Lung microvascular endothelial cell (primary cell): ENCODE results near the gene AK3. TPM values are rescaled to one million over a fixed set of nuclear protein-coding genes. Genes with fewer than 3 reads are reported as not detected.

Experiments
- DNase-seq, 2 donors: peaks; one replicate each; pipeline versions ENCODE4 v3.0.0 to v3.0.0-alpha.2; 2010; ENCODE audit warnings: low read depth in 2 of 2
- total RNA-seq: library from RNA; depleted of rRNA; stranded (reverse); fragments of >200 nt; gene quantifications from 2 replicates; pipeline ENCODE4 v1.2.1, GENCODE V29; 2014

Gene AK3
- total RNA-seq, 1 donor from 2014 or later: 43.7 TPM

DNA sequence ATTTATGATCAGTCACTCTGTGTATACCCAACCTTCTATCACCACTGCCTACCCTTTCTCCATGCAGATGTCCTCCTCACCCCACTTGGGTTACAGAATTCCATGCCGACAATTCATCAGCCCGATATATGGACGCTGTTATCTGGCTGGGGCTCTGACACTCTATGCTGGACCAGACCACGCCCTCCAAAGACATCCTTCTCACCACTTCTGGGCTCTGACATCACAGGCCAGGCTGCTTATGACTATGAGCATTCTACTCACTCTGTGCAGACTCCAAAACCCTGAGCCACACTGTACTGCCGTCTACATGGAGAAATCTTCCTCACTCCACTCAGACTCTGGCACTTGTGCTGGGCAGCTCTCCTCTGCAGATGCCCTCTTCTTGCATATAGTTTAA is 7.6 kb upstream of the AK3 start:
- DNase-seq: no peak

GRCh38 chr9:4746278-4747030 is 5.5 kb upstream of the AK3 start:
- DNase-seq: no peak

DNA sequence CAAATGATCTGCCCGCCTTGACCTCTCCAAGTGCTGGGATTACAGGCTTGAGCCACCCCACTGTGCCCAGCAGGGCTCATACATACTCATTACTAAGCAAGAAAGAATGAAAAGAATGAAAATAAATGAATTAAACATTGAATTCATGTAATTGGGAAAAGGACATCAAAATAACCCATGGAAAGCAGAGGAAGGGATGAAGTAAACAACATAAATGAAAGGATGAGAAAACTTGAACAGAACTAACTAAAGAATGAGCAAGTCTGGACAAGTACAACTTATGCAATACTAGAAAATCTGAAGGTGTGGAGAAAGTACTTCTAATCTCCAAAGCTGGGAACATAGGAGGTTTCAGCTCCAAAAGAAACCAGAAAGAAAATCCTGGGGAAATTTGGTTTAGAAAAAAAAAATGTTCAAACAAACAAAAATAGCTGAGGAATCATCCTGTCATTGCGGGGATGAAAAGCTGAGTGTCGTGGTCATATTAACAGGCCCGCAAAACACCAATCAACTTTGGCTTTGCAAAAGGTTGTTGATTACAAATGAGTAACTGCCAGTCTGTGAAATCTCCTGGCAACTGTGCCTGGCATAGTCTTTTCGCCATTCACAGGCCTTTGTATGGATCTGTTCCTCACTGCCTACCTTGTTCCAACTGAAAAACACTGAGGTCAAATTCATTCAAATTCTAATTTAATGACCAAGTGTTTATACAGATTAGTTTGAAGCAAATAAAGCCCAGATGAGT is 2.3 kb upstream of the AK3 start:
- no peak for DNase-seq

DNA sequence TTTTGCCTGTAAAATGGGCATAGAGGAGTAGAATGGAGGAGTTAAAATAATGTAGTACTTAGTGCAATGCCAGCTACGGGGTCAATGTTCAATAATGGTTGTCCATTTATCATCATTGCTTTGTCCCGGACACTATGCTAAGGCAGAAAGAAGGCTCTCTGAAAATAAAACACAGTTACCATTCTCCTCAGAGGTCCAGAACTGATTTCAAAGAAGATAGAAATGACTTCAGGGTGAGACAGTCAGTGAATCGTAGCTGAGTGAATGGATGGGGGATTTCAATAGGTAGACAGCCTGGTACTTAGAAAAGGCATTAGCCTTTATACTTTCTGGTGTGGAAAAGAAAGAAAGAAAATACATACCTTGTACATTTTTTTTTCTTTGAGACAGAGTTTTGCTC is 1.2 kb upstream of the AK3 start:
- no peak for DNase-seq

DNA sequence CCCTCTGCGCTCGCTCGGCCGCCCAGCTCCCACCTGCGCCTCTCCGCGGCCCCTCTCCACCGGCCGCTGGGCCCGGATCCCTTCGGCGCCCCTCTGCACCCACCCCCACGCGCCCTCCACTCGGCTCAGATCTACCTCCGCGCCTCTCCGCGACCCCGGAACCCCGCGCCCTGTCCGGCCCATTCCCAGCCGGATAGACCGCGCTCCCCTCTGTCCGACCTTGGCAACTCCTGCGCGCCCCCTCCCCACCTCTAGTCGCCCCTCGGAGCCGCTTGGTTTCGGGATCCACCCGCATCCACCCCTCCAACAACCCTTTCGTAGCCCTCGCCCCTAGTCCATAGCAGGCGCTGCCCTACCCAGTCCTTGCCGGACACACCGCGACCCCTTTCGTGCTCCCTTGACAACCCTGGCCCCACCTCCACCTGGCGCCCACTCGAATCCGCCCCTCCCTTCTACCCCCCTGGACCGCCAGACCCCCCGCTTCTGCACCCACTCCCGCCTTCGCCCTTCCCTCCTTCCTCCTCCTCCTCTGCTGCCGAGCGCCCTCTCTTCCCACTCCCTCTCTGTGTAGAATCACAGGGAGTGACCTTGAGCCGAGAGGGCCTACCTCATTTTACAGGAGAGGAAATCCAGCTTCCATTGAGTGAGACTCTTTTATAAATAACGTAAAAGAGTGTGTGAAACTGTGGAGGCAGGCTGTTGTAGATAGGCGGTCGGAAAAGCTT is 525 bp upstream of the AK3 start:
- DNase-seq: peak; percentile 9 to 27

GRCh38 chr9:4740388-4740637 is 689 bp downstream of the AK3 start:
- DNase-seq: no peak

GRCh38 chr9:4739587-4740387 is 1.2 kb downstream of the AK3 start:
- peak; percentile 15 to 38 for DNase-seq

- DNase-seq: no peak
Observed at GRCh38 chr9:4738866-4739586, 2.0 kb downstream of the AK3 start.

DNA sequence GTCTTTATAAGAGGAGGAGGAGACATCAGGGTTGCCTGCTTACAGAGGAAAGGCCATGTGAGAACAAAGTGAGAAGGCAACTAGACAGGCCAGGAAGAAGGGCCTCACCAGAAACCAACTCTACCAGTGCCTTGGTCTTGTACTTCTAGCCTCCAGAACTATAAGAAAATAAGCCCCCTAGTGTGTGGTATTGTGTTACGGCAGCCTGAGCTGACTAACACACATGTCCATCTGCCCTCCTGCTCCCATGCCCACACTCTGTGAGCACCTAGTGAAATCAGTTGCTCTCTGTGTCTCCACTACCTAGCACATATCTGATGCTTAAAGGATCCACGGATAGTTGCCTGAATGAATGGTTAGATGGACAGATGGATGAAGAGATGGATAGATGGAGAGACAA is 6.9 kb downstream of the AK3 start:
- DNase-seq: no peak

DNA sequence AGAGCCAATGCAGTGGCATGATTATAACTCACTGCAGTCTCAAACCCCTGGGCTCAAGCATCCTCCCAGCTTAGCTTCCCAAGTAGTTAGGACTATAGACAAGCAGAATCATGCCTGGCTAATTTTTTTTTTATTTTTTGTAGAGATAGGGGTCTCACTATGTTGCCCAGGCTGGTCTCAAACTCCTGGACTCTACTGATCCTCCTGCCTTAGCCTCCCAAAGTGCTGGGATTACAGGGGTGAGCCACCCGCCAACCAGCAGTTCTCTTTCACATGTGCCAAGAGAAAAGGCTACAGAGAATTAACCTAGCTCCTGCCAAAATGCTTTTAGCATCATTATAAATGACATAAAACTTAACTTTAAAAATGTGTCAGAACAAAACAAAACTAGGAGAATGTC is 8.1 kb downstream of the AK3 start:
- no peak for DNase-seq

- DNase-seq: no peak
Observed at GRCh38 chr9:4727593-4727992, 13.4 kb downstream of the AK3 start.

- DNase-seq: no peak
Observed at GRCh38 chr9:4725706-4726442, 15.1 kb downstream of the AK3 start.

DNA sequence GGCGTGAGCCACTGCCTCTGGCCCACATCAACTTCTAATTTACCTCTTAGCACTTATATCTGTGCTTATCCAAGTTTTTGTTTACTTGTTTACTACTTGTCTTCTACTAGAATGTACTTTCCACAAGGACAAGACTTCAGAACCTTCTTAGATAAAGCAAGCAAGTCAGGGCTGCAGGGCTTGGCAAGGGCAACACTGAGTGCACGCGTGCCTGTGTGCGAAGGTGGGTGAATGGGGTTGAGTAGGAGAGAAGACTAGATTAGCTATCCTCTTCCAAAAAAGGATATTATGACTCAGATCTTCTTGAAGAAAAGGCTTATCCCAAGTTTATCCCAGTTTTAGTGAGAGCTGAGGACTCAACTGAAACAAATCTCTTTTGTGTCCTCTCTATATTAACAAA is 19.3 kb downstream of the AK3 start:
- DNase-seq: no peak

- no peak for DNase-seq
Observed at GRCh38 chr9:4718911-4719310, 22.1 kb downstream of the AK3 start.

GRCh38 chr9:4717815-4718214 is 23.2 kb downstream of the AK3 start:
- DNase-seq: no peak

GRCh38 chr9:4716163-4716562 is 24.8 kb downstream of the AK3 start:
- DNase-seq: no peak

DNA sequence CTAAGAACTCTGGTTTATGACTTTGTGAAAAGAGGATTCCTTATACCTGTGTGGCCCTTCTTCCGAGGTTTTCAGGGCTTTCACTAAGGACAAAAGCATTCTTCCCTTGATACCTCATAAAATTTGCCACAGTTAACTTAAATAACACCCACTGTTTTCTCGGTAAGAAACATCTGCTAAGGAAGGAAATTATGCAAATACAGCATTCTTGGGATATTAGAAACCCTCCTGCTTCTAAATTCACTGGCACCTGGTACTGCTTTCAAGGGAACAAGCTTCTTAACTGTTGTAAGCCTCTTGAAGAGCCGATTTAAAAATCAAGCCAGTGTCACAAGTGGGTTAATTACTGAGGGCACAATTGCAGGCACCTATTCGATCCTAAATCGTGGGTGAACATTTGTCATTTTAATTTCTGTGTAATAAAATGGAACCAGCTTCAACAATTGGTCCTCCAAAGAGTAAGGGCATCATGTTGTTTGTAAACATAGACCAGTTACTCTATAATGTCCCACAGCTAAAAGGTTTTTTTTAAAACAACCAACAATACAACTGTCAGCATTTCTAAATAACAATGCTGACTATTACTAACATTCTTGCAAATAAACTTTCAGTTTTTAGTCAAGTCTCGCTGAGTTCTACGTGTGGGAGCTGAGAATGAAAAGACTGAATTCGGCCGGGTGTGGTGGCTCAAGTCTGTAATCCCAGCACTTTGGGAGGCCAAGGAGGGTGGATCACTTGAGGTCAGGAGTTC is 26.6 kb downstream of the AK3 start:
- peak in 1 of 2 donors; percentile 31 for DNase-seq

DNA sequence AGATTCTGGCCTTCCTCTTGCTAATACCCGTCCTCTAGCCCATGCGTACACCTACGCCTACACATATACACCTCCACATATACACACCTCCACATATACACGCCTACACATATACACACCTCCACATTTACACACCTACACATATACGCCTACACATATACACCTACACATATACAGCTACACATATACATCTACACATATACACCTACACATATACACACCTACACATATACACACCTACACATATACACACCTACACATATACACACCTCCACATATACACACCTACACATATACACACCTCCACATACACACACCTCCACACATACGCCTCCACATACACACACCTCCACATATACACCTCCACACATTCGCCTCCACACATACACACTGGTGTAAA is 27.2 kb downstream of the AK3 start:
- no peak for DNase-seq

DNA sequence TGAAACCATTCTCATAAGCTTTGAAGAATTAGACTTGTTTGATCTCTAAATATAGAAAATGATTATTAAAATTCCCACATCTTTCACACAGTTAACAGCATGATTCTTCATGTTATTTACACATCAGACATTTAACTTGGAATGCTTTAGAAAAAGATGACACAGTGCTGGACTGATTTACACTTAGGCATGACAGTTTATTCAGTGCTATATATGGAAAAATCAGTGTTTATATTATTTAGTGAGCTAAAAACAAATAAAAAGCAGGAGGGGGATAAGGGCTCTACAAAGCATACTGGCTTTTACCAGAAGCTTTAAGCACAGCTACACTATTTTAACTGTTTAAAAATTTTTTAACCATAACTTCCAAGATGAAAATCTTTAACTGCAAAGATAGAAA is 31.6 kb downstream of the AK3 start:
- DNase-seq: no peak
